A673 (cell line): ENCODE measurements around the gene TANC1. TPM values are rescaled to one million over a fixed set of nuclear protein-coding genes. Genes with fewer than 3 reads are reported as not detected.
A peak's percentile ranks its signal among the peaks of the same experiment; 100 is the strongest.

Source experiments
- BruUV-seq: library from RNA; stranded (reverse); fragments of 400-500 nt; replicated peaks from 2 replicates; lab custom pipeline; 2021; lab: Mats Ljungman, UMichigan
- CTCF ChIA-PET: fragments of 300-600 bp; sonication (Branson Sonifier 250); formaldehyde crosslinking; loops from one replicate; lab custom pipeline; 2022; ENCODE audit warnings: antibody characterized with exemption; lab: Charles Lee
- POLR2A ChIA-PET: fragments of 300-600 bp; sonication (Branson Sonifier 250); formaldehyde crosslinking; loops from one replicate; lab custom pipeline; 2022; ENCODE audit warnings: antibody characterized with exemption; ENCODE audit not compliant: low non-redundant PET; lab: Charles Lee
- DNase-seq: peaks from one replicate; pipeline ENCODE4 v3.0.0-alpha.2; 2015; ENCODE audit warnings: low spot score
- H3K27ac ChIP-seq: fragments of 200-600 bp; sonication (generic); 2 replicates; pipeline ENCODE4 v1.5.1; 2016; ENCODE audit warnings: mixed run types, low read depth, mild to moderate bottlenecking, mixed read lengths, antibody characterized with exemption, low read length; ENCODE audit not compliant: poor library complexity, severe bottlenecking
- H3K27me3 ChIP-seq: fragments of 200-600 bp; sonication (generic); replicated peaks from 2 replicates; pipeline ENCODE4 v1.6.1; 2017; ENCODE audit warnings: mixed run types, low read depth, mild to moderate bottlenecking, mixed read lengths, antibody characterized with exemption, low read length; ENCODE audit not compliant: insufficient read depth, poor library complexity
- H3K36me3 ChIP-seq: fragments of 200-600 bp; sonication (generic); 2 replicates; pipeline ENCODE4 v1.6.1; 2016; ENCODE audit warnings: mixed run types, mild to moderate bottlenecking, mixed read lengths, antibody characterized with exemption, low read length; ENCODE audit not compliant: insufficient read depth, poor library complexity, severe bottlenecking
- H3K4me1 ChIP-seq: fragments of 200-600 bp; sonication (generic); 2 replicates; pipeline ENCODE4 v1.6.1; 2017; ENCODE audit warnings: mixed run types, mild to moderate bottlenecking, mixed read lengths, antibody characterized with exemption, low read length; ENCODE audit not compliant: insufficient read depth, poor library complexity, severe bottlenecking
- H3K4me3 ChIP-seq: fragments of 200-600 bp; sonication (generic); 2 replicates; pipeline ENCODE4 v1.5.1; 2016; ENCODE audit warnings: low read depth, mixed run types, mild to moderate bottlenecking, mixed read lengths, low read length; ENCODE audit not compliant: poor library complexity, severe bottlenecking
- H3K9me3 ChIP-seq: fragments of 200-600 bp; sonication (generic); 2 replicates; pipeline ENCODE4 v1.6.1; 2016; ENCODE audit warnings: mixed run types, low read depth, mild to moderate bottlenecking, mixed read lengths, antibody characterized with exemption, low read length; ENCODE audit not compliant: poor library complexity, severe bottlenecking
- CTCF ChIP-seq: fragments of 300-800, 200-600 bp; sonication (generic); conservative IDR thresholded peaks from 2 replicates; pipeline ENCODE4 v1.5.1; 2017; ENCODE audit warnings: low read depth, mild to moderate bottlenecking, antibody characterized with exemption, low read length, moderate library complexity, mixed read lengths
- EZH2 ChIP-seq: fragments of 200-600 bp; sonication (generic); IDR thresholded peaks from 2 replicates; pipeline ENCODE4 v1.6.1; 2017; ENCODE audit warnings: borderline replicate concordance, low read depth, mild to moderate bottlenecking, mixed read lengths, antibody characterized with exemption, low read length; ENCODE audit not compliant: poor library complexity, severe bottlenecking
- intact Hi-C: fragments of 100-400 bp; cut with micrococcal nuclease; formaldehyde crosslinking; loops from one replicate; pipeline ENCODE4 v1.10.0; 2022; ENCODE audit not compliant: unreplicated experiment
- total RNA-seq: library from RNA; stranded (reverse); gene quantifications from 2 replicates; pipeline ENCODE4 v1.2.3, GENCODE V29; 2021

TANC1 gene
- total RNA-seq, 1 experiment from 2014 or later = 9.0 TPM

GRCh38 chr2:159226608-159227385 lies 258.4 kb downstream of the TANC1 start:
- peak; percentile 35 for DNase-seq
- CTCF ChIA-PET = no interaction called here
- Histone ChIP-seq H3K27ac (no peak overlapping the region), H3K4me1 (peaks cover 12% of the 10 kb centered on the region), H3K4me3 (no peak overlapping the region), H3K9me3 (no peaks in the 10 kb centered on the region), H3K27me3 (no peaks in the 10 kb centered on the region), H3K36me3 (no peaks in the 10 kb centered on the region)
- BruUV-seq = no TSS peak
- TF ChIP-seq EZH2 (no peak), CTCF (no peak)
- POLR2A ChIA-PET = no interaction called here
- intact Hi-C loops = no loop called here

GRCh38 chr2:159227467-159227866 lies 259.0 kb downstream of the TANC1 start:
- ChIA-PET CTCF (no interaction called here), POLR2A (no interaction called here)
- Histone ChIP-seq H3K4me3 (no peak overlapping the region), H3K9me3 (no peaks in the 10 kb centered on the region), H3K4me1 (peaks cover 12% of the 10 kb centered on the region), H3K27me3 (no peaks in the 10 kb centered on the region), H3K36me3 (no peaks in the 10 kb centered on the region), H3K27ac (no peak overlapping the region)
- BruUV-seq = no TSS peak
- DNase-seq = no peak
- intact Hi-C loops = no loop called here
- no peak for TF ChIP-seq CTCF
- TF ChIP-seq EZH2 = no peak

GRCh38 chr2:159228081-159228581 lies 259.7 kb downstream of the TANC1 start:
- TF ChIP-seq EZH2 = no peak
- TF ChIP-seq CTCF = no peak
- Histone ChIP-seq H3K9me3 (no peaks in the 10 kb centered on the region), H3K4me3 (no peak overlapping the region), H3K27me3 (no peaks in the 10 kb centered on the region), H3K27ac (no peak overlapping the region), H3K4me1 (peaks cover 12% of the 10 kb centered on the region), H3K36me3 (no peaks in the 10 kb centered on the region)
- CTCF ChIA-PET = no interaction called here
- BruUV-seq = no TSS peak
- POLR2A ChIA-PET = no interaction called here
- intact Hi-C loops = no loop called here
- DNase-seq = no peak
